GM18508 (cell line): ENCODE data around the gene GPATCH3.
A peak's percentile ranks its signal among the peaks of the same experiment; 100 is the strongest.
"Not testable (repeated sequence)": the region's sequence is repeated elsewhere in the genome, so short reads cannot be mapped to it uniquely, and the experiment has no call there.

Experiments
- ATAC-seq: cut with Tn5 transposase; IDR thresholded peaks from one replicate; pipeline ENCODE4 v1.9.1; 2021; ENCODE audit warnings: moderate number of reproducible peaks; ENCODE audit not compliant: insufficient read depth, unreplicated experiment

GPATCH3 gene

DNA sequence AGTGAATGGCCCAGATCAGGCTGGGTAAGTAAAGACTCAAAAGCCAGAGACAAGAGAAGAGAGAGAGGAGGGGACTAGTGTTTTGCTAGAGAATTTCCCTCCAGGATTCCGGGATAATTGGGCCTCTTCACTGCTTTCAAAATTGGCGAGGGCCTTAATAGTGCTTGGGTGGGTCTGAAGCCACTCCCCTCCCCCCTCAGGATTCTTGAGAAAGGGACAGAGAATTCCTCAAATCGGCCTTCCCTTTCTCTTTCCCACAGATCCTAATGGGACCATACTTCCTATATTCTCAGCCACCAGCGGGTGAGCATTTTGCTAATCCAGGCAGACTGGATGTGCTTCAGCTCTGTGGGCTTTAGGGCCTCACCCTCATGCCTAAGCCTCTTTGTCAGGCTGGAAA lies 25.4 kb downstream of the GPATCH3 start:
- ATAC-seq: no peak

DNA sequence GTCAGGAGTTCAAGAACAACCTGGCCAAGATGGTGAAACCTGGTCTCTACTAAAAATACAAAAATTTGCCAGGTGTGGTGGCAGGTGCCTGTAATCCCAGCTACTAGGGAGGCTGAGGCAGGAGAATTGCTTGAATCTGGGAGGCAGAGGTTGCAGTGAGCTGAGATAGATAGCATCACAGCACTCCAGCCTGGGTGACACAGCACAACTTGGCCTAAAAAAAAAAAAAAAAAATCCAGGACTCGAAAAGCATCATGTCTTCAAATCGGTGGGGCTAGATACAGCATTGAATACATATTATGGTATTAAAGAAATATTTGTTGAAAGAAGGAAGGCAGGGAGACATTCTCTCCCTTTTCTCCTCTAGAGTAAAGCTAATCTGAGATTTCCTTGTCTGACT lies 27.2 kb downstream of the GPATCH3 start:
- ATAC-seq: not testable (repeated sequence)

DNA sequence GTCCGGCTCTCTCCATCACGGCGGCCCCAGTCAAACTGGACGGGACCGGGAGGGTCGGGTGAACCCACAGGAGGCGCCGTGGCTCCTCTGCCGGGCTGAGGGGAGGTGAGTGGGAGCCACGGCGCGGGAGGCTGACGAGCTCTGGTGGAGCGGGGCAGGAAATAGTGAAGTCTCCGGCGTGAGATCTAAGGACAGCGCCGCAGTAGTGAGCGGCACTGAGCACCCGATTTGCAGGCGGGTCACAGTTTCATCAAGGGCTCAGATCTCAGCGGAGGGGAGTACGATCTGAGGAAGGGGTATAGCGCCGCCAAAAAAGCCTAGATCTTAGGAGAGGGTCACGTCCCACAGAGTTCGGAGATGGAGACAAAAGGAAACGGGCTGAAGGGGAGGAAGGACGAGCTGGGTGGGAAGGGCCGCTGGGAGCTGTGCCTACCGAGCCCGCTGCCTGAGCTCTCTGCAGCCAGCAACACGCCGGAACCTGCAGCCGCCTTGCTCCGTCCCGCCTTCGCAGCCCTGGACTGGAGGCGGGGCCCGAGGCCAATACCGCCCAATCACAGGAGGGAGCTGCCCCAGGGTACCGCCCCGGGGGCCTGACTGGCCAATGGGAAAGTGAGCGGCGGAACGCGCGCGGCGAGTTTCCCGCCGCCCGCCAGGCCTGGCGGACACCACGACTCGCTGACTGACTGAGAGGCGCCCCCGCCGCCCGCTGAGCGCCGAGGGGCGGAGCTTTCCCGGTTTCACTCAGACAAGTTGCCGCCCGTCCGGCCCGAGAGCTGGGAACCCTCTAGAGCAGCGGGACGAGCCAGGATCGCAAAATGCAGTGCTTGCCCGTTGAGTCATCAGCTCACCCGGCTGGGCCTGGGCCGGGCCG lies 35.4 kb downstream of the GPATCH3 start:
- ATAC-seq: peak; percentile 81

DNA sequence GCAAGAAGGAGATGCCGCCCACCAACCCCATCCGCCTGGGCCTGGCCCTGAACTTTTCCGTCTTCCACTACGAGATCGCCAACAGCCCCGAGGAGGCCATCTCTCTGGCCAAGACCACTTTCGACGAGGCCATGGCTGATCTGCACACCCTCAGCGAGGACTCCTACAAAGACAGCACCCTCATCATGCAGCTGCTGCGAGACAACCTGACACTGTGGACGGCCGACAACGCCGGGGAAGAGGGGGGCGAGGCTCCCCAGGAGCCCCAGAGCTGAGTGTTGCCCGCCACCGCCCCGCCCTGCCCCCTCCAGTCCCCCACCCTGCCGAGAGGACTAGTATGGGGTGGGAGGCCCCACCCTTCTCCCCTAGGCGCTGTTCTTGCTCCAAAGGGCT lies 36.6 kb downstream of the GPATCH3 start:
- no peak for ATAC-seq

DNA sequence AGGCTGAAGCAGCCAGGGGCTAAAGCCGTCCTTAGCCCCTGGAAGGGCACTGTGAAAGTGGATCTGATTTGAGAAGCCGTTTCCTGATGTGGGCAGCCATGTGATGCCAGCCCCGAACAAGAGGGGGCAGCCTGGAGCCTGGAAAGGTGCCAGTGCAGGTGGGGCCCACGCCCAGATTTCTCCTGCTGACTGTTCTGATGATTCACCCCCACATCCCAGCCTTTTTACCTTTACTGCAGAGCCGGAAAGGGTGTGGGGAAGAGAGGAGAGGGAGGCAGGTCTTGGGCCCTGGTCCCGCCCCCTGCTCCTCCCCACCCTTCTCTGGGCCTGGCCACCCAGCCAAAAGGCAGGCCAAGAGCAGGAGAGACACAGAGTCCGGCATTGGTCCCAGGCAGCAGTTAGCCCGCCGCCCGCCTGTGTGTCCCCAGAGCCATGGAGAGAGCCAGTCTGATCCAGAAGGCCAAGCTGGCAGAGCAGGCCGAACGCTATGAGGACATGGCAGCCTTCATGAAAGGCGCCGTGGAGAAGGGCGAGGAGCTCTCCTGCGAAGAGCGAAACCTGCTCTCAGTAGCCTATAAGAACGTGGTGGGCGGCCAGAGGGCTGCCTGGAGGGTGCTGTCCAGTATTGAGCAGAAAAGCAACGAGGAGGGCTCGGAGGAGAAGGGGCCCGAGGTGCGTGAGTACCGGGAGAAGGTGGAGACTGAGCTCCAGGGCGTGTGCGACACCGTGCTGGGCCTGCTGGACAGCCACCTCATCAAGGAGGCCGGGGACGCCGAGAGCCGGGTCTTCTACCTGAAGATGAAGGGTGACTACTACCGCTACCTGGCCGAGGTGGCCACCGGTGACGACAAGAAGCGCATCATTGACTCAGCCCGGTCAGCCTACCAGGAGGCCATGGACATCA lies 37.2 kb downstream of the GPATCH3 start, which contains the start of gene SFN:
TSS of gene SFN (plus strand) at position 369 of the 904 bp plus-strand sequence. CDS start at position 433, 64 bp downstream.
- ATAC-seq: no peak

DNA sequence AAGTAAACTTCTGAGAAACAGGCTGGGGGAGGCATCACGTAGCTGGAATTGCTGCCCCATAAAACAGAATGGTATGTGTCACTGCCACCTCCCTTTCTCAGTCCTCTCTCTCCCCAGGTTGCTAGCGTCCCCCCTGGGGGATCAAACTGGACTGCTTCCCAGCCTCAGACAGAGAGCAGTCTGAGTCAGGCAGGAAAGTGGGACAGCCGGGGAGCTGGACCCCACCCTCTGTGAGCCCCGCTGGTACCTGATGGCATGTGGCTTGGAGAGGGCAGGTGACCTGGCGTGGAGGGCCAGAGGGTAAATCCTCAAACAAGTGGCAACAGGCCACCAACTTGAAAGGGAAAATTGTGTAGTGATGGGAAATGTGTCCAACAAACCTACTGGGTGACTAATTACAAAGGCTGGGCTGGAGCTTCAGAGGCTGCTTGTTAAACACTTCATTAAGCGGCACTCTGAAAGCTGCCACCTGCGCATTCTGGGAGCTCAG lies 38.3 kb downstream of the GPATCH3 start:
- no peak for ATAC-seq

DNA sequence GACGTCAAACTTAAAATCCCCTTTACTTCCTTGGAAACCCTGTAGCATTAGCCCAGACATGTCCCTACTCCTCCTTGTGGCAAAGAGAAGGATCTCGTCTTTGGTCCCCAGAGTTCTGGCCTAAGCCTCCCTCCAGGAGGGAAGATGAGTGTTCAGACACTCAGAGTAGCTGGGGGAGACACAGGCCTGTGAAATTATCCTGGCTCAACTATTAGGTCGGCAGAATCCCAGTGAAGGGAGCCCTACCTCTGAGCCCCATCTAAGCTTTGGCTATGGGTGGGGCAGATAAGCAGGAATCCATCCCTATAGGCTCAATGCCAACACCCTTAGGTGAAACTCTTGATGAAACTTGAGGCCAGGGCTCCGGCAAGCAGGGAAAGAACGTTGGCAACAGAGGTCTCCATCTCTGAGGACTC lies 39.0 kb downstream of the GPATCH3 start:
- no peak for ATAC-seq

DNA sequence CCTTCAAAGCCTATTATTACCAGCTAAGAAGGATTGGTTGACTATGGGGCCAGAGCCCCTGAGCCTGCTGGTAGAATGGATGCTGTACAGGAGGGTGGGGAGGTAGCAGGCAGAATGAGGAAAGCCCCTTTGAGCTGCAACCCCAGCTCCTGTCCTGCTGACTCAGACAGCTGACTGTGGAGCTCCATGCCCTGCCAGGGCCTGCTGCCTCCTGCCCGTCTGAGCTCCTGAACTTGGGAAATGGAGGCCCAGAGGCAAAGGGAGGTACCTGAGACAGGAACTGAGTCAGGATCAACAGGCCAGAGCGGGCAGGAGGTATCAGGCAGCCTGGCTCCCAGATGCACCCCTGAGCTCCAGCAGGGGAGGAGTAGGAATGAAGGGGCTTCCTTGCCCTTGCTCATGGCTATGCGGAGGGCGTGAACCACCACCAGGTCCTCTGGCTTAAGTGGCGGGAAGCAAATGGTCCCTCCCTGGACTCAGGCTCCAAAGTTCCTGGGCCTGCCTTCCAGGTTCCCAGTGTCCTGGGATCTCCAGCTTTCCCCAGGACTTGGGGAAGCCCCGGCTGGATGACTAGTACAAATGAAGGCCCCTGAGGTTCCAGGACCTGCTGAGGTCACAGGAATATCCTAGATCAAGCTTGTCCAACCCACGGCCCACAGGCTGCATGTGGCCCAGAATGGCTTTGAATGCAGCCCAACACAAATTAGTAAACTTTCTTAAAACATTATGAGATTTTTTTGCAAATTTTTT lies 41.2 kb downstream of the GPATCH3 start:
- no peak for ATAC-seq

DNA sequence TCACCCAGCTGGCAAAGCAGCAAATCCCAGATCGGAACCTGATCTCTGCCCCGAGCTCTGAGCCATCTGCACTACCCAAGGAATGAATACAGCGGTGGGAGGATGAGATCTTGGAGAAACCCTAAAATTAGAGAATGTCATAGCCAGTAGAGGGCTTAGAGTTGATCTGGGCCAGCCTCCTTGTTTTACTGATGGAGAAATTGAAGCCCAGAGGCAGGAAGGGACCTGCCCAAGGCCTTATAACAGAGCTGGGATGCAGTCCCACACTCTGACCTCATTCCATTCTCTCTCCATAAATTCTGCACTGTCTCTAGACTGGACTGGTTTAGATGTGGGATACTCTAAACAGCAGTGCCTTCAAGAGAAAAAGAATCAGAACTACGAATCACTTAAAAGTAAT lies 42.1 kb downstream of the GPATCH3 start:
- no peak for ATAC-seq

DNA sequence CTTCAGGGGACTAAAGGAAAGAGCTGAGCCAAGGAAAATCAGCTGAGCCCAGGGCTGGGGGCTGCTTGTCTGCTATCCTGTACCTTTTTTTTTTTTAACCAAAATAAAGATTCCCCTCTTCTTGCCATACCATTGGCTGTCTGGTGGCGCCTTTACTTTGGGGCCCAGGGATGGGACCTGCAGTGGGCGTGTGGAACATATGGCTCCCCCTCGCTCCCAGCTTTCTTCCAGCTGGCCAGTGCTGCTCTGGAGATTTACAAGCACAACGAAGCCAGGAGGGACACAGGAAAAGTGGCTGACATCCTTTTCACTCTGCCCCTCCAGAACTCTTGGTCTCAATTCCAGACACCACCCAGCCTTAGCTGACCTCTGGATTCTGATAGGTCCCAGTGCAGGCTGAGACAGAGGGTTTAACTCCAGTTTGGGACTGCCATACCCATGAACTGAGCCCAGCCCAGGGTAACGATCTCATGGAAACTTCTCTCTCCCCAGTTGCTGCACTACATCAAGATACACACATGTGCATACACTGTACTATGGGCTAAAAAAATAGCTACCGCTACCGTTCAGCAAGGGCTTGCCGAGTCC lies 42.7 kb downstream of the GPATCH3 start:
- ATAC-seq: no peak

DNA sequence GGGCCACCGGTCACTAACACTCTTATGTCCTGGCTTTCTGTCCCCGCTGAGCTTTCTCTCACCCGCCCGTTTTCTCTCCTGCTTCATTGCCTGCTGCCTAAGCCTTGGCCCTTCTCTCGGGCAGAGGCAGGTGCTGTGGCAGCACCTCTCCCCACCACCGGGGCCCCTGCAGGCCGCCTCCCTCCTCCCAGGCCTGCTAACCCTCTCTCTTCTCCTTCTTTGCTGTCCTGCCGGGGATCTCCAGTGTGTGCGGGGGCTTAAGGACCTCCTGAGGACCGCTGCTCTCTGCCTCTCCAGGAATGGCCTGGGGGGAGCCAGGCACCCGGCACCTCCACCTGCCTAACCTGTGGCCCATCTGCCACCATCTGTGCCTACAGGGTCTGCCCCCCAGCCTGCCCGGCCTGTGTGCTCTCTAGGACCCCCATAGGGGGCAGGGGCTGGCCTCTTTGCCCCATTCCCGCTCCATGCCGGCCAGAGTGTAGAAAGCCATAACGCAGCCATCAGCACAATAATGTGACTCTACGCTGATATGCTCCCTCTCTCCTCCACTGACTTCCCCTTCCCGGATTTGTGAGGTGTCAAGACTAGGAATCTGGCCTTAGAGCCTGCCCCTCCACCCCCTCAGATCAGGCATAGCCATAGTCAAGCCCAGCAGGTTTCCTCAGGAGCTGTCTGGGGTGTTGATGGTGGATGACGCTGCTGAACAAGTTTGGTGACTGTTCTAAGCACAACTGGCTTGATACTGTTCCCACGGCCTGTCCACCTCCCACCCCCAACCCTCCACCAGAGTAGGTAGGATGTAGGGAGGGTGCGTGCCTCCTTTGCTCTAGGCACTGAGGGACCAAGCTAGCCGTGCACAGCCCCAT lies 43.4 kb downstream of the GPATCH3 start:
- no peak for ATAC-seq

DNA sequence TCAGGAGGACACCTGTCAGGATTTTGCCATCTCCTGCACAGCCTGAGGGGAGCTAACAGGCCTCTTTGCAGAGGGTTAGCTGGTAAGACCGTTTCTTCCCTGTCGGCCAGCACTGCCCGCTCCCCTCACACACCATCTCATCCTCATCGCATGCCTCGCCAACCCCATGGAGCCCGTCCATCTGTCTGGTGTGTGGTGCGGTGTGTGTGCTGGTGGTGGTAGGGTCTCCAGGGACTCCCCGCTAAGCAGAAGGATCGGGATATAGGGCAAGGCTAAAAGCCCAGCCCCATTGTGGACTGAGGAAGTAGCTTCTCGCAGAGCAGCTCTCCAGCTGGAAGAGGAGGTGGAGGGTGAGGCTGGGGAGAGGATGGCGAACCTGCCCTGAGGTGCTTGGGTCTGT lies 44.1 kb downstream of the GPATCH3 start:
- no peak for ATAC-seq

DNA sequence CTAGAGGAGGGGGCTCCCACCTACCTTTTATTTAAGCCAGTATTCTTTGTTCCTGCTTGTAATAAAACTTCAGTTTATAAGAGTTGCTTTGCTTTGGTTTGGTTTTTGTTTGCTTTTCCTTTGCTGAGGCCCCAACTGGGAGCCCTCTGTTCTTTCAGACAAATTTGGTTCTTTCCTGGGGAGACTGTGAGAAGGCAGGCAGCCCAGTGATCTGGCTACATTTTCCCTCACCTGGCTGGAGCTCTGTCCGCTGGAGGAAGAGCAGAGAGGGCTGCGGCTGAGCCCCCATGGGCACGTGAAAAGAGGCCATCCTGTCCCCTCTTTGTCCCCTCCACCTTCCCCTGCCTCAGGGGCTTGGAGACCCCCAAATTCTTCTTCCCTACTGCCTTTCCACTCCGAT lies 44.6 kb downstream of the GPATCH3 start:
- no peak for ATAC-seq

DNA sequence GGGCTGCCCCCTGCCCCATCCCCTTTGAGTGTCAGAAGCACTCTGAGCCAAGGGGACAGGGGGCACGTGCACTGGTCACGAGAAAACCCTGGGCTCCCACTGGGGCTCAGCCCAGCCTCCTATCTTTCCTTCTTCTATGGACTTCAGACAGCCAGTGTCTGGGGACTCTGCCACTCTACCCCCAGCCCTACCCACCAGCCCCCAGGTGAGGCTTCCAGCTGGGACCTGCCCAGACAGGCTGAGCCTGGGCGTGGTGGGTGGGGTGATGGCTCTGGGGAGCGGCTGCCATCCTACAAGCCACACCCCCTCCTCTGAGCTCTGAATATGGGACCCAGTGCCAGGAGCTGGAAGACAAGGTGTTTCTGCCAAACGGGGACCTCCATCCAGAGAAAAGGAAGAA lies 45.4 kb downstream of the GPATCH3 start:
- no peak for ATAC-seq

DNA sequence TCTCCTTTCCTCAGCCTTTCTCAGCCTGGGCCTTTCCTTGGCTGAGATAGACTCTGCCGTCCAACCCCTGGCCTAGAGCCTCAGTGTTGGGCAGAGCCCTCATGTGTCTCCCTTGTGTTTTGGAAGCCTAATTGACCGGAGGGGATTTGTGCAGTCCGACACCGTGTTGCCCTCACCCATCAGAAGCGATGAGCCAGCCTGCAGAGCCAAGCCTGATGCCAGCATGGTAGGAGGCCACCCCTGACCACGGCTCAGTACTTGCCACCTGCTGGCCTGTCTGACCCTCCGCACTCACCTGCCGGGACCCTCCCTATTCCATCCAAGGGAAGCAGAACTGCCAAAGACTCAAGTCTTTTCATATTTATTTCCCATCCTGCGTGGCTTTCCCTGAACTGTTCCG lies 46.7 kb downstream of the GPATCH3 start:
- no peak for ATAC-seq

DNA sequence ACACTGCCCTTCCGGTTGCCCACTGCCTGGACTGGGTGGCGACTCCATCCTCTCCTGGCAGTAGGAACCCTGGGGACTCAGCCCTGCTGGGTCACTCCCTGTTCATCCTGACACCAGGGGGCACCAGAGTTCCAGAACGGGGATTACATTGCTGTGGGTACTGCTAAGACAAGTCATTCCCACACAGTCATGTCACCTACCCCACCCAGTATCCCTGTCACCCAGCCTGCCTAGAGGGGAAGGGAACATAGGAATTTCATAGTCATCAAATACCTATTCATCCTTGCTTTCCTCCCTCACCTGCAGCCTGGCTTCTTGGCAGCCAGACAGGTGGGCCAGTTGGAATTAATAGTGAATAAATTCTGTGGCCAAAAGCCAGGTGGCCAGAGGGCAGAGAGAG lies 47.1 kb downstream of the GPATCH3 start:
- no peak for ATAC-seq

DNA sequence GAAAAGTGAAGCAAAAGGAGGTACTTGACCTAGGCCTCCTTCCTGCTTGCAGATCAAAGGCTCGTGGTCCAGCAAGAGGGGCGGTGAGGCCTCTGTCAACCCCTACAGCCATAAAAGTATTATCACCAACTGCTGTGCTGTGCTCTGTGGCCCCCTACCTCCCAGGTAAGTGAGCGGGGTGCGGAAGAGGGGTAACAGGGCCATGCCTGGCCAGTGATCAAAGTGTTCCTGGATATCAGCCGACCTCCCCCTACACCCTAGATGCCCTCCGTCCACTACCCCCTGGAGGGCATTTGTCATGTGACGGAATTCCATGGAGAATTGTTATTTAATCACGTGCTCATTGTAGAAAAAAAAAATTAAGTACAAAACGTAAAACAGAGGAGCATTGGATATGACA lies 47.6 kb downstream of the GPATCH3 start:
- ATAC-seq: no peak

DNA sequence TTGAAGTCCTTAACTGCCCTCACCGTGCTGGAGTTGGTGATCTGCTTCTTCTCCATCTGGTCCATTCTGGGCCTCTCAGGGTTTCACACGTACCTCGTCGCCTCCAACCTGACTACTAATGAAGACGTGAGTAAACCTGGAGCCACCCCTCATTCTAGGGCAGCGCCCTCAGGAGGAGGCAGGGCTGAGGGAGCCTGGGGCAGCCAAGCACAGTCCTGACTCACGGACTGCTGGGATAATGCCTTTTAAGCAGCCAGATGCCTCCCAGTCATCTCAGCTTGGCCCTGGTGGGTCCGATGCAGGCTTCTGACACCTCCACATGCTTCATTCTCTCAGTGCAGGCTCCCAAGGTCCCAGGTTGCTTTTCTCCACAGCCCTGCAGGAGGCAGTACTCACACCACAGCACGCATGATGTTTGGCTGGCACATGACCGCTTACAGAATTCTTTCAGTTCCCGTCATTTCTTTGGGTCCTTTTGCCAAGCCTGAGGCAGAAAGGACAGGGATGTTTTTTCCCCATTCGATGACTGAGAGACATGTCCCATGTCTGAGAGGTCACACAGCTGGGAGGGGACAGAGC lies 49.1 kb downstream of the GPATCH3 start:
- ATAC-seq: no peak
